ENCODE measurements around the gene SLIT1.

DNA sequence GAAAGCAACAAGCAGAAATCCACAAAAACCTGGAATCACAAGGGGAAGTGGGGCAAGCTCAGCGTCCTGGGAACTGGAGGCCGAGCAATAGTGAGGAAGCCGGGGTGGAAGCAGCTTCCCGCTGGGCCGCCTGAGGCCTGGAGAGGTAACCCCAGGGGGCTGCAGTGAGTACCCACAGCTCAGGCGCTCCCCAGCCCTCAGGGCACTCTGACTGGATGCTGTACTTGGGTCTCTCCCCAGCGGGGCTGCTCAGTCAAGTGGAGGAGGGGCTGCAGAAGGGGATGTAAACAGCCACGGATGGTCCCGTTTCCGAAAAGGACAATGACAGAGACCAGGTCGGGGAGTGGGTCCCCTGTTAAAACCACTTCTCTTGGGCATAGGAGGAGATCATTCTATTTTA lies 50.3 kb downstream of the SLIT1 start:
- TF ChIP-seq, protein P1, sequence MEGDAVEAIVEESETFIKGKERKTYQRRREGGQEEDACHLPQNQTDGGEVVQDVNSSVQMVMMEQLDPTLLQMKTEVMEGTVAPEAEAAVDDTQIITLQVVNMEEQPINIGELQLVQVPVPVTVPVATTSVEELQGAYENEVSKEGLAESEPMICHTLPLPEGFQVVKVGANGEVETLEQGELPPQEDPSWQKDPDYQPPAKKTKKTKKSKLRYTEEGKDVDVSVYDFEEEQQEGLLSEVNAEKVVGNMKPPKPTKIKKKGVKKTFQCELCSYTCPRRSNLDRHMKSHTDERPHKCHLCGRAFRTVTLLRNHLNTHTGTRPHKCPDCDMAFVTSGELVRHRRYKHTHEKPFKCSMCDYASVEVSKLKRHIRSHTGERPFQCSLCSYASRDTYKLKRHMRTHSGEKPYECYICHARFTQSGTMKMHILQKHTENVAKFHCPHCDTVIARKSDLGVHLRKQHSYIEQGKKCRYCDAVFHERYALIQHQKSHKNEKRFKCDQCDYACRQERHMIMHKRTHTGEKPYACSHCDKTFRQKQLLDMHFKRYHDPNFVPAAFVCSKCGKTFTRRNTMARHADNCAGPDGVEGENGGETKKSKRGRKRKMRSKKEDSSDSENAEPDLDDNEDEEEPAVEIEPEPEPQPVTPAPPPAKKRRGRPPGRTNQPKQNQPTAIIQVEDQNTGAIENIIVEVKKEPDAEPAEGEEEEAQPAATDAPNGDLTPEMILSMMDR (IDR thresholded peaks at IDR 0.05) = no peak
- no peak for TF ChIP-seq POLR2A (IDR thresholded peaks at IDR 0.05)
